H9 (cell line): ENCODE results near the gene LRRFIP1. TPM values are rescaled to one million over a fixed set of nuclear protein-coding genes. Genes with fewer than 3 reads are reported as not detected.

Experiments used
- DNase-seq: peaks from one replicate; pipeline ENCODE4 v3.0.0-alpha.2; 2017
- H2AFZ ChIP-seq: one replicate; pipeline ENCODE4 v1.6.1; 2013; ENCODE audit warnings: mild to moderate bottlenecking, low read length, control low read depth, moderate library complexity
- H2AK5ac ChIP-seq: 2 replicates; pipeline ENCODE4 v1.6.1; 2013; ENCODE audit warnings: low read length, control low read depth, mixed read lengths; ENCODE audit not compliant: insufficient read length
- H2BK120ac ChIP-seq: one replicate; pipeline ENCODE4 v1.6.1; 2013; ENCODE audit warnings: low read depth, mild to moderate bottlenecking, low read length, control low read depth, inconsistent platforms; ENCODE audit not compliant: poor library complexity, severe bottlenecking
- H2BK12ac ChIP-seq: 2 replicates; pipeline ENCODE4 v1.6.1; 2013; ENCODE audit warnings: low read length, control low read depth, mixed read lengths, low read depth; ENCODE audit not compliant: insufficient read length
- H2BK15ac ChIP-seq: 2 replicates; pipeline ENCODE4 v1.6.1; 2013; ENCODE audit warnings: low read depth, low read length, control low read depth
- H2BK20ac ChIP-seq: one replicate; pipeline ENCODE4 v1.6.1; 2013; ENCODE audit warnings: low read depth, mild to moderate bottlenecking, low read length, control low read depth, inconsistent platforms; ENCODE audit not compliant: poor library complexity, severe bottlenecking
- H2BK5ac ChIP-seq: 2 replicates; pipeline ENCODE4 v1.6.1; 2013; ENCODE audit warnings: low read length, control low read depth, mixed read lengths; ENCODE audit not compliant: insufficient read length
- H3K14ac ChIP-seq: 2 replicates; pipeline ENCODE4 v1.6.1; 2013; ENCODE audit warnings: low read length, control low read depth; ENCODE audit not compliant: insufficient read depth
- H3K18ac ChIP-seq: 2 replicates; pipeline ENCODE4 v1.6.1; 2013; ENCODE audit warnings: low read depth, mild to moderate bottlenecking, mixed read lengths, low read length, control low read depth; ENCODE audit not compliant: insufficient read length
- H3K23ac ChIP-seq: 2 replicates; pipeline ENCODE4 v1.6.1; 2013; ENCODE audit warnings: low read length, control low read depth, mixed read lengths, low read depth; ENCODE audit not compliant: insufficient read length
- H3K23me2 ChIP-seq: 2 replicates; pipeline ENCODE4 v1.6.1; 2013; ENCODE audit warnings: low read depth, mild to moderate bottlenecking, mixed read lengths, low read length, control low read depth; ENCODE audit not compliant: insufficient read length, poor library complexity, severe bottlenecking
- H3K27ac ChIP-seq: 2 replicates; pipeline ENCODE4 v1.5.1; 2013; ENCODE audit warnings: low read length, control low read depth, mixed read lengths, low read depth; ENCODE audit not compliant: insufficient read length
- H3K27me3 ChIP-seq: 2 replicates; pipeline ENCODE4 v1.6.1; 2013; ENCODE audit warnings: low read length, control low read depth, inconsistent platforms; ENCODE audit not compliant: insufficient read depth
- H3K4ac ChIP-seq: 2 replicates; pipeline ENCODE4 v1.6.1; 2013; ENCODE audit warnings: low read depth, mild to moderate bottlenecking, control low read depth, inconsistent platforms, low read length, moderate library complexity
- H3K4me1 ChIP-seq: 2 replicates; pipeline ENCODE4 v1.6.1; 2013; ENCODE audit warnings: low read length, control low read depth, inconsistent platforms; ENCODE audit not compliant: insufficient read depth
- H3K4me2 ChIP-seq: 2 replicates; pipeline ENCODE4 v1.6.1; 2013; ENCODE audit warnings: low read length, control low read depth, mixed read lengths; ENCODE audit not compliant: insufficient read length, insufficient read depth
- H3K56ac ChIP-seq: 2 replicates; pipeline ENCODE4 v1.6.1; 2013; ENCODE audit warnings: low read depth, mild to moderate bottlenecking, mixed read lengths, low read length, control low read depth; ENCODE audit not compliant: insufficient read length
- H3K79me1 ChIP-seq: 2 replicates; pipeline ENCODE4 v1.6.1; 2013; ENCODE audit warnings: low read depth, mild to moderate bottlenecking, moderate library complexity, low read length, control low read depth, inconsistent platforms; ENCODE audit not compliant: insufficient read depth, poor library complexity, severe bottlenecking
- H3K79me2 ChIP-seq: 2 replicates; pipeline ENCODE4 v1.6.1; 2013; ENCODE audit warnings: low read length, control low read depth, inconsistent platforms; ENCODE audit not compliant: insufficient read depth
- H3K9ac ChIP-seq: 2 replicates; pipeline ENCODE4 v1.6.1; 2013; ENCODE audit warnings: low read length, control low read depth, mixed read lengths; ENCODE audit not compliant: insufficient read length; ENCODE audit errors: extremely low read depth
- H3K9me3 ChIP-seq: one replicate; pipeline ENCODE4 v1.6.1; 2013; ENCODE audit warnings: low read depth, low read length, inconsistent platforms; ENCODE audit not compliant: control insufficient read depth
- H3T11ph ChIP-seq: one replicate; pipeline ENCODE4 v1.6.1; 2013; ENCODE audit warnings: mild to moderate bottlenecking, low read length, control low read depth, inconsistent platforms
- H4K20me1 ChIP-seq: one replicate; pipeline ENCODE4 v1.6.1; 2013; ENCODE audit not compliant: control insufficient read depth, insufficient read length, insufficient read depth
- H4K5ac ChIP-seq: 2 replicates; pipeline ENCODE4 v1.6.1; 2013; ENCODE audit warnings: low read depth, mild to moderate bottlenecking, mixed read lengths, low read length, control low read depth; ENCODE audit not compliant: insufficient read length
- H4K8ac ChIP-seq: replicated peaks from 2 replicates; pipeline ENCODE4 v1.6.1; 2013; ENCODE audit warnings: low read length, control low read depth, mixed read lengths, low read depth; ENCODE audit not compliant: insufficient read length
- H4K91ac ChIP-seq: 2 replicates; pipeline ENCODE4 v1.6.1; 2013; ENCODE audit warnings: low read depth, mild to moderate bottlenecking, moderate library complexity, mixed read lengths, low read length, control low read depth; ENCODE audit not compliant: insufficient read length
- H3K27ac Mint-ChIP-seq, 3 experiments: 2 replicates in 2 of 3; 3 replicates in 1 of 3; pipeline ENCODE4 v1.8.0; 2020 to 2021; ENCODE audit warnings: mixed read lengths in 3 of 3, mild to moderate bottlenecking in 1 of 3, moderate library complexity in 1 of 3
- H3K27me3 Mint-ChIP-seq: 2 replicates; pipeline ENCODE4 v1.8.0; 2021; ENCODE audit warnings: low read depth, mild to moderate bottlenecking, moderate library complexity, mixed read lengths
- H3K36me3 Mint-ChIP-seq, 3 experiments: 2 replicates in 2 of 3; 3 replicates in 1 of 3; pipeline ENCODE4 v1.8.0; 2020 to 2021; ENCODE audit warnings: low read depth in 3 of 3, mixed read lengths in 3 of 3; ENCODE audit not compliant: insufficient read depth in 1 of 3
- H3K4me1 Mint-ChIP-seq, 2 experiments: 2 replicates each; pipeline ENCODE4 v1.8.0; 2020; ENCODE audit warnings: mixed read lengths in 2 of 2
- H3K4me3 Mint-ChIP-seq, 2 experiments: 2 replicates in 1 of 2; 3 replicates in 1 of 2; pipeline ENCODE4 v1.8.0; 2020 to 2021; ENCODE audit warnings: mild to moderate bottlenecking in 2 of 2, mixed read lengths in 2 of 2, moderate library complexity in 1 of 2
- H3K9me3 Mint-ChIP-seq, 2 experiments: 2 replicates in 1 of 2; 3 replicates in 1 of 2; pipeline ENCODE4 v1.8.0; 2020; ENCODE audit warnings: mild to moderate bottlenecking in 2 of 2, mixed read lengths in 2 of 2, moderate library complexity in 1 of 2
- CTCF ChIP-seq: fragments of 200-600 bp; sonication (generic); conservative IDR thresholded peaks from 3 replicates; pipeline ENCODE4 v1.8.0; 2021; ENCODE audit warnings: antibody characterized with exemption, mild to moderate bottlenecking
- WGBS: extraction: QIAGEN DNeasy Blood & Tissue Kit; methylation state at CpG from one replicate; pipeline ENCODE4 v1.1.7; 2013; ENCODE audit warnings: missing lambda C conversion rate, low lambda C conversion rate, mixed read lengths; ENCODE audit not compliant: insufficient read length; ENCODE audit errors: extremely low coverage; 5-methylcytosine and 5-hydroxymethylcytosine counted together
- total RNA-seq: library from RNA; stranded (reverse); gene quantifications from 2 replicates; pipeline ENCODE4 v1.2.1, GENCODE V29; 2021

LRRFIP1 gene
- total RNA-seq, 1 experiment from 2014 or later = 38.5 TPM

- no peak overlapping the region for H2AFZ ChIP-seq
- H4K20me1 ChIP-seq = no peaks in the 10 kb centered on the region
- no peak overlapping the region for H3K23ac ChIP-seq
- no peak overlapping the region for H3K4me2 ChIP-seq
- H3T11ph ChIP-seq = no peak overlapping the region
- no peak overlapping the region for H2BK20ac ChIP-seq
- no peak overlapping the region for H4K8ac ChIP-seq
- no peaks in the 10 kb centered on the region for H3K27me3 ChIP-seq
- H2BK120ac ChIP-seq = no peak overlapping the region
- Mint-ChIP-seq H3K4me3 (no peak overlapping the region), H3K27ac (no peak overlapping the region), H3K9me3 (peaks cover 4 to 18% of the 10 kb centered on the region in 2 experiments), H3K27me3 (no peaks in the 10 kb centered on the region), H3K36me3 (peaks cover 16 to 23% (median 23%) of the 10 kb centered on the region in 3 experiments), H3K4me1 (0 out of 4 replicates have a peak, but pooled peaks cover 0 to 2% of the 10 kb centered on the region in 2 experiments)
- no peak overlapping the region for H3K18ac ChIP-seq
- no peaks in the 10 kb centered on the region for H3K4me1 ChIP-seq
- WGBS = no CpG with 5 or more reads among the region's 10 CpGs
- H2BK12ac ChIP-seq = no peak overlapping the region
- H3K27ac ChIP-seq = no peak overlapping the region
- no peak overlapping the region for H4K5ac ChIP-seq
- H3K79me2 ChIP-seq = peaks cover 1% of the 10 kb centered on the region; the same call in 1 of the 2 replicates
- peaks cover 4% of the 10 kb centered on the region for H3K79me1 ChIP-seq
- no peak overlapping the region for H3K14ac ChIP-seq
- no peak overlapping the region for H2AK5ac ChIP-seq
- H4K91ac ChIP-seq = no peak overlapping the region
- DNase-seq = no peak
- no peaks in the 10 kb centered on the region for H3K23me2 ChIP-seq
- no peak overlapping the region for H3K4ac ChIP-seq
- H2BK15ac ChIP-seq = no peak overlapping the region
- no peak overlapping the region for H3K9ac ChIP-seq
- H3K56ac ChIP-seq = no peak overlapping the region
- H2BK5ac ChIP-seq = no peak overlapping the region
- no peaks in the 10 kb centered on the region for H3K9me3 ChIP-seq
- TF ChIP-seq CTCF = no peak
These were observed 24.4 kb downstream of the LRRFIP1 start for GRCh38 chr2:237651761-237652160.
